ENCODE results near the gene SLC26A11. TPM values are rescaled to one million over a fixed set of nuclear protein-coding genes. Genes with fewer than 3 reads are reported as not detected.

The SLC26A11 gene
- total and polyA plus RNA-seq, 2 of the 13 experiments (the other 11 are each of a cell fraction or from before 2014, with no cell fraction given) = 8.7 to 13.2 TPM

- POLR2A ChIA-PET = no interaction called here
These were observed 57.8 kb downstream of the SLC26A11 start for GRCh38 chr17:80277751-80278671.

More at GRCh38 chr17:80277751-80278671, 57.8 kb downstream of the SLC26A11 start:
- ATAC-seq (no peak), FAIRE-seq (no peak), DNase-seq (ENCODE audit: low spot score) (no peak)
- H3K4me1 ChIP-seq (ENCODE audit: insufficient read depth, low read length) = no peaks in the 10 kb centered on the region
- H3K79me2 ChIP-seq (ENCODE audit: insufficient read depth, low read length) = no peaks in the 10 kb centered on the region
- peaks cover 2 to 6% of the 10 kb centered on the region in 2 experiments; a peak in 3 of 5 replicates for H3K36me3 ChIP-seq (replicated peaks in 1 of 2; ENCODE audit: control insufficient read depth in 1 of 2, insufficient read depth in 2 of 2, low read length in 2 of 2)
- WGBS (ENCODE audit: low lambda C conversion rate) = 96% methylated on average over 30 of the region's 34 CpGs
- no peak overlapping the region for H3K4me2 ChIP-seq (ENCODE audit: low read depth, low read length)
- intact Hi-C loops (cut with micrococcal nuclease; ENCODE audit: unreplicated experiment) = no loop called here
- H3K9me3 ChIP-seq (ENCODE audit: low read length) = no peaks in the 10 kb centered on the region
- H3K4me3 ChIP-seq (replicated peaks in 1 of 3; ENCODE audit: insufficient read depth in 1 of 3, low read depth in 2 of 3, low read length in 3 of 3) = no peak overlapping the region
- no peaks in the 10 kb centered on the region for H4K20me1 ChIP-seq (ENCODE audit: insufficient read depth, low read length)
- in situ Hi-C loops (cut with HindIII; ENCODE audit: extremely low pct_ligation_motif_present, low pct_unique_long_range_greater_than_20kb) = no loop called here
- peak; percentile 48; the same call in 1 of the 2 replicates for TF ChIP-seq RBFOX2 (IDR thresholded peaks at IDR 0.05; ENCODE audit: low read depth, low read length)
- peak; percentile 58 for TF ChIP-seq AGO2 (optimal IDR thresholded peaks at IDR 0.05; ENCODE audit: low read depth, low read length)
- TF ChIP-seq HMGXB3 (CRISPR knock-in tag; IDR thresholded peaks at IDR 0.05; ENCODE audit: borderline replicate concordance) = no peak
- 0 out of 2 replicates have a peak, but pooled peaks have one; percentile 9 for TF ChIP-seq GABPA (IDR thresholded peaks at IDR 0.05; ENCODE audit: low read depth, low read length)
- TF ChIP-seq GABPA (CRISPR knock-in tag; IDR thresholded peaks at IDR 0.05; ENCODE audit: low read depth) = no peak
- H3K27ac ChIP-seq (ENCODE audit: extremely low read length, insufficient read depth, low read length) = no peak overlapping the region
- no peak overlapping the region for H2AFZ ChIP-seq (ENCODE audit: low read length)
- CTCF ChIA-PET (ENCODE audit: low intra/inter-chr PET ratio, low total read pairs) = no interaction called here
- H3K27me3 ChIP-seq (ENCODE audit: control insufficient read depth in 1 of 2, insufficient read depth in 2 of 2, low read length in 2 of 2) = no peaks in the 10 kb centered on the region
- no TSS peak for BruUV-seq (replicated peaks)
- no peak overlapping the region for H3K9ac ChIP-seq (ENCODE audit: insufficient read depth, low read depth, low read length)

Measured in HepG2 (cell line).